Neural progenitor cell (in vitro differentiated cells): ENCODE measurements around the gene VWA3B.

ENCODE experiments used
- CTCF ChIP-seq: fragments of 200-600 bp; sonication (generic); IDR thresholded peaks from 2 replicates; pipeline ENCODE4 v1.5.1; 2017; ENCODE audit warnings: antibody characterized with exemption, mild to moderate bottlenecking
- EZH2 ChIP-seq: fragments of 200-600 bp; sonication (generic); IDR thresholded peaks from 2 replicates; pipeline ENCODE4 v1.6.1; 2017; ENCODE audit warnings: antibody characterized with exemption, mild to moderate bottlenecking, moderate library complexity

GRCh38 chr2:98245491-98245890 lies 158.5 kb downstream of the VWA3B start:
- TF ChIP-seq CTCF (no peak), EZH2 (no peak)
